SH-SY5Y (cell line): Measurements from ENCODE around the gene ZC3HAV1L.

Experiments used
- GATA2 ChIP-seq: IDR thresholded peaks from 2 replicates; pipeline ENCODE4 v1.6.1; 2011; ENCODE audit warnings: mild to moderate bottlenecking, low read depth, low read length
- GATA3 ChIP-seq: IDR thresholded peaks from 2 replicates; pipeline ENCODE4 v1.6.1; 2011; ENCODE audit warnings: low read depth, mild to moderate bottlenecking, low read length, moderate library complexity

GRCh38 chr7:139044813-139045794 is 9.3 kb upstream of the ZC3HAV1L start:
- TF ChIP-seq GATA2 (no peak), GATA3 (no peak)
